ENCODE results near the gene PGR.

GRCh38 chr11:101034076-101034475, 95.5 kb downstream of the PGR start:
- TF ChIP-seq EZH2phosphoT487 (conservative IDR thresholded peaks at IDR 0.05; ENCODE audit: low read length) (no peak), CTCF (IDR thresholded peaks at IDR 0.05; ENCODE audit: insufficient read depth, low read length, poor library complexity, severe bottlenecking) (no peak)

Data from SU-DHL-6 (cell line).